GM10266 (cell line): ENCODE results near the gene AGBL4.

ENCODE experiments used
- DNase-seq: peaks from one replicate; pipeline ENCODE4 v3.0.0; 2012; ENCODE audit errors: extremely low spot score
- CTCF ChIP-seq: IDR thresholded peaks from 2 replicates; pipeline ENCODE4 v1.5.1; 2012; ENCODE audit warnings: mild to moderate bottlenecking, low read depth; ENCODE audit not compliant: control insufficient read depth, insufficient read depth; ENCODE audit errors: missing control alignments

AGBL4 gene

GRCh38 chr1:48924099-48924498 is 1099.7 kb downstream of the AGBL4 start:
- no peak for TF ChIP-seq CTCF
- DNase-seq: no peak

- TF ChIP-seq CTCF: no peak
- DNase-seq: no peak
Observed at GRCh38 chr1:48923116-48923515, 1100.6 kb downstream of the AGBL4 start.

- DNase-seq: no peak
- no peak for TF ChIP-seq CTCF
Observed at GRCh38 chr1:48920851-48921250, 1102.9 kb downstream of the AGBL4 start.

- TF ChIP-seq CTCF: no peak
- no peak for DNase-seq
Observed at GRCh38 chr1:48917901-48918603, 1105.7 kb downstream of the AGBL4 start.

- DNase-seq: no peak
- TF ChIP-seq CTCF: no peak
Observed at GRCh38 chr1:48917070-48917454, 1106.7 kb downstream of the AGBL4 start.

GRCh38 chr1:48916130-48917069 is 1107.4 kb downstream of the AGBL4 start:
- peak; percentile 27 for TF ChIP-seq CTCF
- no peak for DNase-seq

- TF ChIP-seq CTCF: no peak
- DNase-seq: no peak
Observed at GRCh38 chr1:48908606-48909005, 1115.1 kb downstream of the AGBL4 start.
